SK-N-SH treated with all-trans-retinoic acid at 6 μM for 48 hours (cell line): Measurements from ENCODE around the gene UIMC1.

Experiments
- ATAC-seq: fragments of 200-7000 bp; cut with Tn5 transposase; 3 replicates; pipeline ENCODE4 v1.9.1; 2020; ENCODE audit warnings: mild to moderate bottlenecking, moderate library complexity
- ARNTL ChIP-seq: fragments of 450-650 bp; formaldehyde crosslinking; IDR thresholded peaks from 2 replicates; pipeline ENCODE4 v1.5.0; 2020; ENCODE audit warnings: low read depth, mild to moderate bottlenecking, moderate library complexity, borderline replicate concordance
- BACH2 ChIP-seq: fragments of 250-450 bp; sonication (Bioruptor Pico); IDR thresholded peaks from 2 replicates; pipeline ENCODE4 v1.9.0; 2021; ENCODE audit warnings: mild to moderate bottlenecking, borderline replicate concordance
- CSDC2 ChIP-seq: fragments of 250-450 bp; sonication (Bioruptor Pico); IDR thresholded peaks from 2 replicates; pipeline ENCODE4 v1.5.0; 2020; ENCODE audit warnings: mild to moderate bottlenecking, moderate library complexity
- ESRRG ChIP-seq: fragments of 250-450 bp; sonication (Bioruptor Pico); IDR thresholded peaks from 2 replicates; pipeline ENCODE4 v1.6.1; 2021; ENCODE audit warnings: mild to moderate bottlenecking
- GLIS3 ChIP-seq: fragments of 250-450 bp; sonication (Bioruptor Pico); IDR thresholded peaks from 2 replicates; pipeline ENCODE4 v1.5.0; 2020; ENCODE audit warnings: mild to moderate bottlenecking, moderate library complexity
- ISL1 ChIP-seq: fragments of 250-450 bp; sonication (Bioruptor Pico); IDR thresholded peaks from 2 replicates; pipeline ENCODE4 v2.1.2; 2022; ENCODE audit warnings: mild to moderate bottlenecking, moderate library complexity
- OSR1 ChIP-seq: fragments of 250-450 bp; sonication (Bioruptor Pico); IDR thresholded peaks from 2 replicates; pipeline ENCODE4 v1.8.0; 2022; ENCODE audit warnings: moderate library complexity, mild to moderate bottlenecking, inconsistent platforms
- PPARA ChIP-seq: fragments of 250-450 bp; sonication (Bioruptor Pico); IDR thresholded peaks from 2 replicates; pipeline ENCODE4 v1.5.0; 2020; ENCODE audit warnings: mild to moderate bottlenecking, borderline replicate concordance
- RARB ChIP-seq: fragments of 250-450 bp; sonication (Bioruptor Pico); IDR thresholded peaks from 2 replicates; pipeline ENCODE4 v1.8.0; 2021; ENCODE audit warnings: mild to moderate bottlenecking, moderate library complexity
- TOX ChIP-seq: fragments of 250-450 bp; sonication (Bioruptor Pico); IDR thresholded peaks from 2 replicates; pipeline ENCODE4 v1.8.0; 2021; ENCODE audit warnings: mild to moderate bottlenecking, moderate library complexity, borderline replicate concordance
- ZC3H10 ChIP-seq: fragments of 250-450 bp; sonication (Bioruptor Pico); IDR thresholded peaks from 2 replicates; pipeline ENCODE4 v1.5.1; 2021; ENCODE audit warnings: mild to moderate bottlenecking, moderate library complexity
- ZFP3 ChIP-seq: fragments of 250-450 bp; sonication (Bioruptor Pico); IDR thresholded peaks from 2 replicates; pipeline ENCODE4 v1.5.0; 2020; ENCODE audit warnings: mild to moderate bottlenecking, moderate library complexity
- ZNF565 ChIP-seq: fragments of 450-650 bp; formaldehyde crosslinking; conservative IDR thresholded peaks from 2 replicates; pipeline ENCODE4 v1.5.0; 2020; ENCODE audit warnings: low read depth, mild to moderate bottlenecking, moderate library complexity
- ZNF70 ChIP-seq: fragments of 450-650 bp; formaldehyde crosslinking; IDR thresholded peaks from 2 replicates; pipeline ENCODE4 v1.5.0; 2020; ENCODE audit warnings: mild to moderate bottlenecking, moderate library complexity
- ZNF8 ChIP-seq: fragments of 450-650 bp; formaldehyde crosslinking; IDR thresholded peaks from 2 replicates; pipeline ENCODE4 v1.5.0; 2020; ENCODE audit warnings: mild to moderate bottlenecking, moderate library complexity
- TF ChIP-seq, protein P1 (sequence below): fragments of 250-450 bp; sonication (Bioruptor Pico); IDR thresholded peaks from 2 replicates; pipeline ENCODE4 v1.8.0; 2020; ENCODE audit warnings: mild to moderate bottlenecking, moderate library complexity, borderline replicate concordance
- TF ChIP-seq, protein P2 (sequence below): fragments of 250-450 bp; sonication (Bioruptor Pico); IDR thresholded peaks from 2 replicates; pipeline ENCODE4 v1.5.0; 2020; ENCODE audit warnings: mild to moderate bottlenecking, moderate library complexity
- TF ChIP-seq, protein P3 (sequence below): fragments of 250-450 bp; sonication (Bioruptor Pico); IDR thresholded peaks from 2 replicates; pipeline ENCODE4 v1.5.1; 2020; ENCODE audit warnings: low read depth, mild to moderate bottlenecking, moderate library complexity
- TF ChIP-seq, protein P4 (sequence below): fragments of 250-450 bp; sonication (Bioruptor Pico); IDR thresholded peaks from 2 replicates; pipeline ENCODE4 v1.8.0; 2021; ENCODE audit warnings: low read depth, mild to moderate bottlenecking, moderate library complexity, borderline replicate concordance
- TF ChIP-seq, protein P5 (sequence below): fragments of 250-450 bp; sonication (Bioruptor Pico); IDR thresholded peaks from 2 replicates; pipeline ENCODE4 v1.5.1; 2021; ENCODE audit warnings: mild to moderate bottlenecking, moderate library complexity

Gene UIMC1

DNA sequence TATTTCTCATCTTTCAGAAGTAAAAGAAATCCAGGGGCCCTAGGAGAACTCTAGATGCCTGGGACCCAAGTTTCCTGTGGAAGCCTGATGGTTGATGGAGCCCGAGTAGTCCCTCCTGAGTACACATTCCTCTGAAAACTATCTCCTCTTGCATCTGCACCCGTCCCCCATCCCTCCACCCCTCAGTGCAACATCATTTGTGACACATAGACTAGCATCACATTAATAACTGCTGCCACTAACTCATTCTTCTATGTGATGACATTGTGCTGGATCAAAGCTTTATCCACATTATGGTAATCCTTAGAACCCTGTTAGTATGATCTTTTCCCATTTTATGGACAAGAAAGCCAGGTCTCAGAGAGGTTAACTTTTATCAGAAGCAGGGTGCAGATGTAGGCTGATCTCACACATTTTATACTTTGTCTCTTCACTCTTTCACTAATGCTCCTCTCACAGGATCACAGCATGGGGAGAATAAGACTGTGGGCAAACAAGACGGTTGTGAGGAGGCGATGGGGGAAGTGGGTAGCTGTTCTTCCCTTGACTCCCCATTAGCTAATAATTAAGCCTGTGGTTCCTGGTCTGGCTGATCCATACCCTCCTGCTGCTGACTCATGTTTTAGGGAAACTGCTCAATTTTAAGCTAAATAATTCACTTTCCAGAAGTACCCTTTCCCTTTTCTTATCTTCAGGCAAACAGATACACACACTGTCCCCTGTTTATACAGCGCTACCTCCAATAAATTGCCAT lies 103.5 kb downstream of the UIMC1 start:
- TF ChIP-seq ISL1 (no peak), ZC3H10 (CRISPR knock-in tag) (no peak), ARNTL (CRISPR knock-in tag) (no peak), ZNF565 (CRISPR knock-in tag) (no peak)
- TF ChIP-seq, all 23 proteins: peak for 0

DNA sequence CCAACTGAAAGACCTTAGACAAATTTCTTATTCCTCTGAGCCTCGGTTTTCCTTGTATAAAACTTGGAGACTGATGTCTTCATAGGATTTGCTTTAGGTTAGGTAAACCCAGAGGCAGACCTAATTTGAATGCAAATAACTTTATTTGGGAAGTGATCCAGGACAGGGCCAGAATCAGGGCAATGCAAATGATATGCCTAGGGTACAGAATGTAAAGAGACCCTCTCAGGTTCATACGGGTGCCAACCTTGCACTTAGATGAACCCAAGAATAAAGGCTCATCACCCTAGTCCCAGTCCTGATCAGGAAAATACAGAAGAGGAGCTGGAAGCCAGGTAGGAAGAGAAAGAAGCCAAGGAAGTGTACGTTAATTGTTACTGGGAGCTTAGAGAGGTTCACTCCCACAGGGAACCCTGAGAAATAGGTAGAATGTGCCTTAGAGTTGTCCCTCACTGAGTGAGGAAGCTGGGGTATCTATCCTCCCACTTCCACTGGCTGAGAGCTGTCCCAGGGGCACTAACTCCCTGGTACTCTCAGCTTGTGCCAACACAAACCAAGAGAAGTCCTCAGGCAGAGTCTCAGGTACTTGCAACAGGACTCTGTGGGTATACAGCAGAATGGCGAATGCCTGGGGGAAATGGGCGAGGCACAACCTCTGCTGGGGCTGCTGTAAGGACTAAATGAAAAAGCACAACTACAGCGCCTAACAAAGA lies 104.3 kb downstream of the UIMC1 start:
- no peak for ATAC-seq
- TF ChIP-seq PPARA (no peak), GLIS3 (CRISPR knock-in tag) (no peak), ESRRG (CRISPR knock-in tag) (no peak), ZC3H10 (CRISPR knock-in tag) (no peak), ISL1 (no peak), BACH2 (CRISPR knock-in tag) (no peak), ZFP3 (CRISPR knock-in tag) (no peak), TOX (CRISPR knock-in tag) (no peak), CSDC2 (no peak), ARNTL (CRISPR knock-in tag) (no peak), OSR1 (CRISPR knock-in tag) (no peak), ZNF70 (CRISPR knock-in tag) (no peak), ZNF565 (CRISPR knock-in tag) (no peak), ZNF8 (CRISPR knock-in tag) (no peak), RARB (no peak)
- TF ChIP-seq, protein P1, sequence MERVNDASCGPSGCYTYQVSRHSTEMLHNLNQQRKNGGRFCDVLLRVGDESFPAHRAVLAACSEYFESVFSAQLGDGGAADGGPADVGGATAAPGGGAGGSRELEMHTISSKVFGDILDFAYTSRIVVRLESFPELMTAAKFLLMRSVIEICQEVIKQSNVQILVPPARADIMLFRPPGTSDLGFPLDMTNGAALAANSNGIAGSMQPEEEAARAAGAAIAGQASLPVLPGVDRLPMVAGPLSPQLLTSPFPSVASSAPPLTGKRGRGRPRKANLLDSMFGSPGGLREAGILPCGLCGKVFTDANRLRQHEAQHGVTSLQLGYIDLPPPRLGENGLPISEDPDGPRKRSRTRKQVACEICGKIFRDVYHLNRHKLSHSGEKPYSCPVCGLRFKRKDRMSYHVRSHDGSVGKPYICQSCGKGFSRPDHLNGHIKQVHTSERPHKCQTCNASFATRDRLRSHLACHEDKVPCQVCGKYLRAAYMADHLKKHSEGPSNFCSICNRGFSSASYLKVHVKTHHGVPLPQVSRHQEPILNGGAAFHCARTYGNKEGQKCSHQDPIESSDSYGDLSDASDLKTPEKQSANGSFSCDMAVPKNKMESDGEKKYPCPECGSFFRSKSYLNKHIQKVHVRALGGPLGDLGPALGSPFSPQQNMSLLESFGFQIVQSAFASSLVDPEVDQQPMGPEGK (CRISPR knock-in tag), result no peak
- TF ChIP-seq, protein P2, sequence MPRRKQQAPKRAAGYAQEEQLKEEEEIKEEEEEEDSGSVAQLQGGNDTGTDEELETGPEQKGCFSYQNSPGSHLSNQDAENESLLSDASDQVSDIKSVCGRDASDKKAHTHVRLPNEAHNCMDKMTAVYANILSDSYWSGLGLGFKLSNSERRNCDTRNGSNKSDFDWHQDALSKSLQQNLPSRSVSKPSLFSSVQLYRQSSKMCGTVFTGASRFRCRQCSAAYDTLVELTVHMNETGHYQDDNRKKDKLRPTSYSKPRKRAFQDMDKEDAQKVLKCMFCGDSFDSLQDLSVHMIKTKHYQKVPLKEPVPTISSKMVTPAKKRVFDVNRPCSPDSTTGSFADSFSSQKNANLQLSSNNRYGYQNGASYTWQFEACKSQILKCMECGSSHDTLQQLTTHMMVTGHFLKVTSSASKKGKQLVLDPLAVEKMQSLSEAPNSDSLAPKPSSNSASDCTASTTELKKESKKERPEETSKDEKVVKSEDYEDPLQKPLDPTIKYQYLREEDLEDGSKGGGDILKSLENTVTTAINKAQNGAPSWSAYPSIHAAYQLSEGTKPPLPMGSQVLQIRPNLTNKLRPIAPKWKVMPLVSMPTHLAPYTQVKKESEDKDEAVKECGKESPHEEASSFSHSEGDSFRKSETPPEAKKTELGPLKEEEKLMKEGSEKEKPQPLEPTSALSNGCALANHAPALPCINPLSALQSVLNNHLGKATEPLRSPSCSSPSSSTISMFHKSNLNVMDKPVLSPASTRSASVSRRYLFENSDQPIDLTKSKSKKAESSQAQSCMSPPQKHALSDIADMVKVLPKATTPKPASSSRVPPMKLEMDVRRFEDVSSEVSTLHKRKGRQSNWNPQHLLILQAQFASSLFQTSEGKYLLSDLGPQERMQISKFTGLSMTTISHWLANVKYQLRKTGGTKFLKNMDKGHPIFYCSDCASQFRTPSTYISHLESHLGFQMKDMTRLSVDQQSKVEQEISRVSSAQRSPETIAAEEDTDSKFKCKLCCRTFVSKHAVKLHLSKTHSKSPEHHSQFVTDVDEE (CRISPR knock-in tag), result no peak
- TF ChIP-seq, protein P3, sequence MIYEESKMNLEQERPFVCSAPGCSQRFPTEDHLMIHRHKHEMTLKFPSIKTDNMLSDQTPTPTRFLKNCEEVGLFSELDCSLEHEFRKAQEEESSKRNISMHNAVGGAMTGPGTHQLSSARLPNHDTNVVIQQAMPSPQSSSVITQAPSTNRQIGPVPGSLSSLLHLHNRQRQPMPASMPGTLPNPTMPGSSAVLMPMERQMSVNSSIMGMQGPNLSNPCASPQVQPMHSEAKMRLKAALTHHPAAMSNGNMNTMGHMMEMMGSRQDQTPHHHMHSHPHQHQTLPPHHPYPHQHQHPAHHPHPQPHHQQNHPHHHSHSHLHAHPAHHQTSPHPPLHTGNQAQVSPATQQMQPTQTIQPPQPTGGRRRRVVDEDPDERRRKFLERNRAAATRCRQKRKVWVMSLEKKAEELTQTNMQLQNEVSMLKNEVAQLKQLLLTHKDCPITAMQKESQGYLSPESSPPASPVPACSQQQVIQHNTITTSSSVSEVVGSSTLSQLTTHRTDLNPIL (CRISPR knock-in tag), result no peak
- TF ChIP-seq, protein P4, sequence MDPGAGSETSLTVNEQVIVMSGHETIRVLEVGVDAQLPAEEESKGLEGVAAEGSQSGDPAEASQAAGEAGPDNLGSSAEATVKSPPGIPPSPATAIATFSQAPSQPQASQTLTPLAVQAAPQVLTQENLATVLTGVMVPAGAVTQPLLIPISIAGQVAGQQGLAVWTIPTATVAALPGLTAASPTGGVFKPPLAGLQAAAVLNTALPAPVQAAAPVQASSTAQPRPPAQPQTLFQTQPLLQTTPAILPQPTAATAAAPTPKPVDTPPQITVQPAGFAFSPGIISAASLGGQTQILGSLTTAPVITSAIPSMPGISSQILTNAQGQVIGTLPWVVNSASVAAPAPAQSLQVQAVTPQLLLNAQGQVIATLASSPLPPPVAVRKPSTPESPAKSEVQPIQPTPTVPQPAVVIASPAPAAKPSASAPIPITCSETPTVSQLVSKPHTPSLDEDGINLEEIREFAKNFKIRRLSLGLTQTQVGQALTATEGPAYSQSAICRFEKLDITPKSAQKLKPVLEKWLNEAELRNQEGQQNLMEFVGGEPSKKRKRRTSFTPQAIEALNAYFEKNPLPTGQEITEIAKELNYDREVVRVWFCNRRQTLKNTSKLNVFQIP (CRISPR knock-in tag), result no peak
- TF ChIP-seq, protein P5, sequence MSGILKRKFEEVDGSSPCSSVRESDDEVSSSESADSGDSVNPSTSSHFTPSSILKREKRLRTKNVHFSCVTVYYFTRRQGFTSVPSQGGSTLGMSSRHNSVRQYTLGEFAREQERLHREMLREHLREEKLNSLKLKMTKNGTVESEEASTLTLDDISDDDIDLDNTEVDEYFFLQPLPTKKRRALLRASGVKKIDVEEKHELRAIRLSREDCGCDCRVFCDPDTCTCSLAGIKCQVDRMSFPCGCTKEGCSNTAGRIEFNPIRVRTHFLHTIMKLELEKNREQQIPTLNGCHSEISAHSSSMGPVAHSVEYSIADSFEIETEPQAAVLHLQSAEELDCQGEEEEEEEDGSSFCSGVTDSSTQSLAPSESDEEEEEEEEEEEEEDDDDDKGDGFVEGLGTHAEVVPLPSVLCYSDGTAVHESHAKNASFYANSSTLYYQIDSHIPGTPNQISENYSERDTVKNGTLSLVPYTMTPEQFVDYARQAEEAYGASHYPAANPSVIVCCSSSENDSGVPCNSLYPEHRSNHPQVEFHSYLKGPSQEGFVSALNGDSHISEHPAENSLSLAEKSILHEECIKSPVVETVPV (CRISPR knock-in tag), result no peak
- TF ChIP-seq, all 23 proteins: peak for 0

More for the DNA sequence above, 103.5 kb downstream of the UIMC1 start:
- ATAC-seq, result no peak
